SK-N-SH (cell line): Measurements from ENCODE around the gene FGD2. TPM values are rescaled to one million over a fixed set of nuclear protein-coding genes. Genes with fewer than 3 reads are reported as not detected.

Source experiments
- CTCF ChIA-PET: fragments of 300-600, 350-600 bp; formaldehyde crosslinking; extraction: SDS; loops from one replicate; lab custom pipeline; 2021; lab: Yijun Ruan, JAX
- POLR2A ChIA-PET: fragments of 350-600 bp; sonication (Branson Sonifier 250); formaldehyde crosslinking; extraction: SDS; loops from one replicate; lab custom pipeline; 2020; ENCODE audit warnings: antibody characterized with exemption, inconsistent platforms; lab: Yijun Ruan, JAX
- DNase-seq: peaks from one replicate; pipeline ENCODE4 v3.0.0; 2012
- H2AFZ ChIP-seq: fragments of 200-600 bp; sonication (generic); 2 replicates; pipeline ENCODE4 v1.8.1; 2016; ENCODE audit warnings: antibody characterized with exemption, mild to moderate bottlenecking, low read depth
- H3F3A ChIP-seq: fragments of 200-600 bp; sonication (generic); replicated peaks from 2 replicates; pipeline ENCODE3; 2016; ENCODE audit warnings: antibody characterized with exemption, mild to moderate bottlenecking; ENCODE audit not compliant: insufficient read depth
- H3K27ac ChIP-seq, 2 experiments: fragments of 200-500 bp in 1 of 2; fragments of 200-600 bp in 1 of 2; sonication (Bioruptor generic) in 1 of 2; sonication (generic), shearing (Covaris generic) in 1 of 2; 2 replicates each; pipeline versions ENCODE4 v1.5.1 to v1.6.1; 2014 to 2016; ENCODE audit warnings: low read depth in 2 of 2, inconsistent platforms in 1 of 2, low read length in 1 of 2, mild to moderate bottlenecking in 1 of 2, mixed read lengths in 1 of 2
- H3K27me3 ChIP-seq: fragments of 200-600 bp; sonication (generic), shearing (Covaris generic); 2 replicates; pipeline ENCODE4 v1.6.1; 2016; ENCODE audit warnings: mixed run types; ENCODE audit not compliant: insufficient read depth
- H3K36me3 ChIP-seq, 2 experiments: fragments of 200-500 bp in 1 of 2; fragments of 200-600 bp in 1 of 2; sonication (Bioruptor generic) in 1 of 2; sonication (generic) in 1 of 2; replicated peaks in 1 of 2; 2 replicates each; pipeline versions ENCODE3 to v1.5.1; 2014 to 2016; ENCODE audit warnings: low read length in 1 of 2, mild to moderate bottlenecking in 1 of 2; ENCODE audit not compliant: insufficient read depth in 2 of 2, control insufficient read depth in 1 of 2
- H3K4me1 ChIP-seq, 2 experiments: fragments of 200-500 bp in 1 of 2; fragments of 200-600 bp in 1 of 2; sonication (Bioruptor generic) in 1 of 2; sonication (generic), shearing (Covaris generic) in 1 of 2; 2 replicates each; pipeline versions ENCODE4 v1.5.1 to v1.6.1; 2014 to 2016; ENCODE audit warnings: low read depth in 1 of 2, low read length in 1 of 2, mixed run types in 1 of 2; ENCODE audit not compliant: insufficient read depth in 2 of 2, control insufficient read depth in 1 of 2
- H3K4me2 ChIP-seq: fragments of 200-600 bp; sonication (generic), shearing (Covaris generic); 2 replicates; pipeline ENCODE4 v1.6.1; 2017; ENCODE audit warnings: mixed run types
- H3K4me3 ChIP-seq, 2 experiments: fragments of 200-500 bp in 1 of 2; fragments of 200-600 bp in 1 of 2; sonication (Bioruptor generic) in 1 of 2; sonication (generic), shearing (Covaris generic) in 1 of 2; 2 replicates each; pipeline versions ENCODE4 v1.5.1 to v1.8.1; 2014 to 2016; ENCODE audit warnings: low read depth in 2 of 2, inconsistent platforms in 1 of 2, low read length in 1 of 2, mild to moderate bottlenecking in 1 of 2, mixed read lengths in 1 of 2, moderate library complexity in 1 of 2
- H3K79me2 ChIP-seq: fragments of 200-600 bp; sonication (generic); 2 replicates; pipeline ENCODE4 v1.8.1; 2017; ENCODE audit warnings: mild to moderate bottlenecking; ENCODE audit not compliant: insufficient read depth
- H3K9ac ChIP-seq: fragments of 200-600 bp; sonication (generic); 2 replicates; pipeline ENCODE4 v1.6.1; 2017; ENCODE audit warnings: mixed run types
- H3K9me2 ChIP-seq: fragments of 200-600 bp; sonication (generic); 2 replicates; pipeline ENCODE4 v1.6.1; 2017; ENCODE audit warnings: mixed run types
- H3K9me3 ChIP-seq: fragments of 200-600 bp; sonication (generic); 2 replicates; pipeline ENCODE4 v1.6.1; 2017; ENCODE audit warnings: mixed run types, mild to moderate bottlenecking, moderate library complexity
- H4K20me1 ChIP-seq: fragments of 200-600 bp; sonication (generic); 2 replicates; pipeline ENCODE4 v1.6.1; 2017; ENCODE audit warnings: mild to moderate bottlenecking, mixed run types; ENCODE audit not compliant: insufficient read depth
- CHD2 ChIP-seq: fragments of 150-350 bp; IDR thresholded peaks from 2 replicates; pipeline ENCODE4 v1.6.1; 2018; ENCODE audit warnings: low read length; ENCODE audit not compliant: partially characterized antibody
- CTCF ChIP-seq: fragments of 200-600 bp; sonication (generic); IDR thresholded peaks from 2 replicates; pipeline ENCODE4 v1.6.1; 2017; ENCODE audit warnings: antibody characterized with exemption, mild to moderate bottlenecking, moderate library complexity
- ELF1 ChIP-seq: IDR thresholded peaks from 2 replicates; pipeline ENCODE4 v1.4.0; 2012
- EP300 ChIP-seq, 2 experiments: IDR thresholded peaks; 2 replicates each; pipeline versions ENCODE4 v1.4.0 to v1.6.1; 2012; ENCODE audit warnings: borderline replicate concordance in 1 of 2, low read depth in 1 of 2, low read length in 1 of 2
- EZH2phosphoT487 ChIP-seq: fragments of 200-600 bp; sonication (generic); IDR thresholded peaks from 2 replicates; pipeline ENCODE4 v1.6.1; 2017; ENCODE audit warnings: low read depth, mixed run types, mild to moderate bottlenecking, antibody characterized with exemption, moderate library complexity, borderline replicate concordance
- FOSL2 ChIP-seq: IDR thresholded peaks from 2 replicates; pipeline ENCODE4 v1.4.0; 2012; ENCODE audit warnings: low read depth, mild to moderate bottlenecking, moderate library complexity, borderline replicate concordance
- GABPA ChIP-seq: IDR thresholded peaks from 2 replicates; pipeline ENCODE4 v1.4.0; 2012; ENCODE audit warnings: low read depth, mild to moderate bottlenecking
- GATA2 ChIP-seq: sonication (generic); formaldehyde crosslinking; IDR thresholded peaks from 2 replicates; pipeline ENCODE4 v1.5.0; 2020; ENCODE audit warnings: mild to moderate bottlenecking, missing genetic modification reagents
- MXI1 ChIP-seq: IDR thresholded peaks from 2 replicates; pipeline ENCODE4 v1.6.1; 2012; ENCODE audit warnings: mild to moderate bottlenecking, low read depth, low read length, improper control_type of control experiment
- NRF1 ChIP-seq: IDR thresholded peaks from 2 replicates; pipeline ENCODE4 v1.6.1; 2012; ENCODE audit warnings: low read depth, mild to moderate bottlenecking, low read length
- RAD21 ChIP-seq: IDR thresholded peaks from 2 replicates; pipeline ENCODE4 v1.6.1; 2012; ENCODE audit warnings: mild to moderate bottlenecking, low read length
- RCOR1 ChIP-seq: fragments of 150-350 bp; IDR thresholded peaks from 2 replicates; pipeline ENCODE4 v1.6.1; 2017; ENCODE audit warnings: antibody characterized with exemption, low read length
- REST ChIP-seq: IDR thresholded peaks from 2 replicates; pipeline ENCODE4 v1.6.1; 2012; ENCODE audit warnings: mild to moderate bottlenecking, low read depth, low read length, moderate library complexity
- SIN3A ChIP-seq: IDR thresholded peaks from 2 replicates; pipeline ENCODE4 v1.6.1; 2012; ENCODE audit warnings: low read depth, mild to moderate bottlenecking, low read length, moderate library complexity, borderline replicate concordance
- SMC3 ChIP-seq: IDR thresholded peaks from 2 replicates; pipeline ENCODE4 v1.6.1; 2012; ENCODE audit warnings: low read depth, low read length, improper control_type of control experiment
- TAF1 ChIP-seq: IDR thresholded peaks from 2 replicates; pipeline ENCODE4 v1.6.1; 2012; ENCODE audit warnings: low read depth, mild to moderate bottlenecking, low read length, moderate library complexity, borderline replicate concordance
- TCF12 ChIP-seq: IDR thresholded peaks from 2 replicates; pipeline ENCODE4 v1.4.0; 2012
- USF1 ChIP-seq: IDR thresholded peaks from 2 replicates; pipeline ENCODE4 v1.4.0; 2012; ENCODE audit warnings: low read depth, borderline replicate concordance
- USF2 ChIP-seq: fragments of 150-350 bp; IDR thresholded peaks from 2 replicates; pipeline ENCODE4 v1.6.1; 2017; ENCODE audit warnings: antibody characterized with exemption, low read length, low read depth, borderline replicate concordance
- WGBS: methylation state at CpG from one replicate; pipeline ENCODE4 v1.1.6; 2017; ENCODE audit warnings: low lambda C conversion rate; 5-methylcytosine and 5-hydroxymethylcytosine counted together
- polyA plus RNA-seq, 3 experiments: library from polyadenylated mRNA; depleted of rRNA; stranded (reverse); fragments of >200 nt; gene quantifications; 2 replicates each; pipeline ENCODE4 v1.2.3, GENCODE V29; 2012

The FGD2 gene
- polyA plus RNA-seq, 1 of the 3 experiments (the other 2 are of a cell fraction): not detected

GRCh38 chr6:36957773-36958271 is 47.6 kb upstream of the FGD2 start:
- Histone ChIP-seq H3K36me3 (no peaks in the 10 kb centered on the region), H4K20me1 (no peaks in the 10 kb centered on the region), H3K27me3 (no peaks in the 10 kb centered on the region), H3K79me2 (no peaks in the 10 kb centered on the region), H3K9me3 (no peaks in the 10 kb centered on the region), H3K4me1 (peaks cover 0 to 2% of the 10 kb centered on the region in 2 experiments; a peak in 1 of 4 replicates), H3K9ac (no peak overlapping the region), H3K9me2 (no peaks in the 10 kb centered on the region), H3F3A (peaks cover 5% of the 10 kb centered on the region), H3K4me3 (no peak overlapping the region), H3K4me2 (no peak overlapping the region), H2AFZ (no peak overlapping the region), H3K27ac (no peak overlapping the region)
- CTCF ChIA-PET: interaction anchor here (2.6 kb wide), 1 partner anchor 61 kb away, joined by 10 read pairs; no protein-coding TSS in a partner anchor
- no peak for DNase-seq
- no peak for TF ChIP-seq FOSL2
- no peak for TF ChIP-seq EP300 (IDR thresholded peaks at IDR 0.05; ENCODE audit: borderline replicate concordance in 1 of 2, low read depth in 1 of 2, low read length in 1 of 2)
- TF ChIP-seq RAD21: no peak
- TF ChIP-seq EZH2phosphoT487: no peak
- no peak for TF ChIP-seq NRF1
- no peak for TF ChIP-seq MXI1
- TF ChIP-seq ELF1: no peak
- no peak for TF ChIP-seq GABPA
- no peak for TF ChIP-seq TCF12
- no peak for TF ChIP-seq CHD2
- no peak for TF ChIP-seq CTCF
- no peak for TF ChIP-seq TAF1
- TF ChIP-seq USF2: no peak
- TF ChIP-seq SIN3A: no peak
- TF ChIP-seq SMC3: no peak
- no peak for TF ChIP-seq GATA2
- TF ChIP-seq USF1: no peak
- no peak for TF ChIP-seq REST
- no peak for TF ChIP-seq RCOR1
- WGBS: 98% methylated on average over 7 of the region's 9 CpGs
- POLR2A ChIA-PET: no interaction called here
